ENCODE data around the gene DCAF8. TPM values are rescaled to one million over a fixed set of nuclear protein-coding genes. Genes with fewer than 3 reads are reported as not detected.
A peak's percentile ranks its signal among the peaks of the same experiment; 100 is the strongest.

DCAF8 gene
- total RNA-seq, 1 experiment from 2014 or later = 181 TPM

DNA sequence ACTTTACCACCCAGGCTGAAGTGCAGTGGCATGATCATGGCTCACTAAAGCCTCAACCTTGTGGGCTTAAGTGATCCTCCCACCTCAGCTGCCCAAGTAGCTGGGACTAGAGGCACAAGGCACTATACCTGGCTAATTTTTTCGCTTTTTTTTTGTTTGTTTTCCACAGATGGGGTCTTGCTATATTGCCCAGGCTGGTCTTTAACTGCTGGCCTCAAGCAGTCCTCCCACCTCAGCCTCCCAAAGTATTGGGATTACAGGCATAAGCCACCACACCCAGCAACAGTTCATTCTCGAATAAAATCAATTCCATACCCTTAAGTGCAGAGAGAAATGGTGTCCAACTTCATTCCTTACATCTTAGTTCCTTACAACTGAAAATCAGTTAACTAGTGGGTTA lies 24.8 kb downstream of the DCAF8 start:
- H3K4me1 Mint-ChIP-seq (ENCODE audit: insufficient read depth, unreplicated experiment) = peaks cover 6% of the 10 kb centered on the region
- POLR2A ChIA-PET = no interaction called here
- intact Hi-C loops (cut with micrococcal nuclease) = no loop called here
- H3K27ac Mint-ChIP-seq (ENCODE audit: low read depth, unreplicated experiment) = peak overlapping the region; percentile 39
- H3K27me3 Mint-ChIP-seq (ENCODE audit: insufficient read depth, unreplicated experiment) = no peaks in the 10 kb centered on the region
- no peaks in the 10 kb centered on the region for H3K9me3 Mint-ChIP-seq (ENCODE audit: unreplicated experiment)
- H3K4me3 Mint-ChIP-seq (ENCODE audit: unreplicated experiment) = no peak overlapping the region
- BruUV-seq (replicated peaks) = no TSS peak
- TF ChIP-seq, protein P1, sequence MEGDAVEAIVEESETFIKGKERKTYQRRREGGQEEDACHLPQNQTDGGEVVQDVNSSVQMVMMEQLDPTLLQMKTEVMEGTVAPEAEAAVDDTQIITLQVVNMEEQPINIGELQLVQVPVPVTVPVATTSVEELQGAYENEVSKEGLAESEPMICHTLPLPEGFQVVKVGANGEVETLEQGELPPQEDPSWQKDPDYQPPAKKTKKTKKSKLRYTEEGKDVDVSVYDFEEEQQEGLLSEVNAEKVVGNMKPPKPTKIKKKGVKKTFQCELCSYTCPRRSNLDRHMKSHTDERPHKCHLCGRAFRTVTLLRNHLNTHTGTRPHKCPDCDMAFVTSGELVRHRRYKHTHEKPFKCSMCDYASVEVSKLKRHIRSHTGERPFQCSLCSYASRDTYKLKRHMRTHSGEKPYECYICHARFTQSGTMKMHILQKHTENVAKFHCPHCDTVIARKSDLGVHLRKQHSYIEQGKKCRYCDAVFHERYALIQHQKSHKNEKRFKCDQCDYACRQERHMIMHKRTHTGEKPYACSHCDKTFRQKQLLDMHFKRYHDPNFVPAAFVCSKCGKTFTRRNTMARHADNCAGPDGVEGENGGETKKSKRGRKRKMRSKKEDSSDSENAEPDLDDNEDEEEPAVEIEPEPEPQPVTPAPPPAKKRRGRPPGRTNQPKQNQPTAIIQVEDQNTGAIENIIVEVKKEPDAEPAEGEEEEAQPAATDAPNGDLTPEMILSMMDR (IDR thresholded peaks at IDR 0.05; ENCODE audit: unreplicated experiment) = no peak
- CTCF ChIA-PET = interaction anchor here (1.4 to 11.9 kb wide), 5 partner anchors 12 to 137 kb away, joined by 3 to 103 read pairs (median 32); no protein-coding TSS in a partner anchor
- DNase-seq (ENCODE audit: unreplicated experiment) = no peak
- peaks cover 95% of the 10 kb centered on the region for H3K36me3 Mint-ChIP-seq (ENCODE audit: insufficient read depth, unreplicated experiment)

DNA sequence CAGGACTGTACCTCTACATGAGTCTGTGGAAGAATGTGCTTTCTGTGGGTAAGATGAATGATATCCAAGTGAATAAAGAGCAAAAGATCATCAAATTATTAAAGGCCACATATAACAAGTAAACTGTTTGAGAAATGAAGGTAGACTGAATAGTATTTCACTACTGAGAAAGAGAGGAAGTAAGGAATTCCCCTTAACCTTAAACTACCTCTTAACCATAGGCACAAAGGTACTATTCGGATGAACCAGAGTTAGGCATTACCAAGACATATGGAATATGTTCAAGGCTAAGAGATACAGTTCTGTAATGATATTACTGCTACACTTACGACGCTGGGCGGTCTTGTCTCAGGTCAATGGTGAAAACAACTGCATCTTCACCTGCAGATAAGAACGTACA lies 25.5 kb downstream of the DCAF8 start:
- Mint-ChIP-seq H3K27me3 (ENCODE audit: insufficient read depth, unreplicated experiment) (no peaks in the 10 kb centered on the region), H3K4me1 (ENCODE audit: insufficient read depth, unreplicated experiment) (peaks cover 6% of the 10 kb centered on the region), H3K27ac (ENCODE audit: low read depth, unreplicated experiment) (no peak overlapping the region), H3K9me3 (ENCODE audit: unreplicated experiment) (no peaks in the 10 kb centered on the region), H3K4me3 (ENCODE audit: unreplicated experiment) (no peak overlapping the region), H3K36me3 (ENCODE audit: insufficient read depth, unreplicated experiment) (peaks cover 96% of the 10 kb centered on the region)
- ChIA-PET POLR2A (interaction anchor here (0.9 to 1.0 kb wide), 3 partner anchors 14 to 24 kb away, joined by 3 read pairs; no protein-coding TSS in a partner anchor), CTCF (interaction anchor here (1.4 to 8.2 kb wide), 5 partner anchors 16 to 136 kb away, joined by 3 to 103 read pairs (median 13); no protein-coding TSS in a partner anchor)
- no peak for DNase-seq (ENCODE audit: unreplicated experiment)
- TF ChIP-seq, protein P1 (IDR thresholded peaks at IDR 0.05; ENCODE audit: unreplicated experiment) = no peak
- intact Hi-C loops (cut with micrococcal nuclease) = no loop called here
- BruUV-seq (replicated peaks) = no TSS peak

DNA sequence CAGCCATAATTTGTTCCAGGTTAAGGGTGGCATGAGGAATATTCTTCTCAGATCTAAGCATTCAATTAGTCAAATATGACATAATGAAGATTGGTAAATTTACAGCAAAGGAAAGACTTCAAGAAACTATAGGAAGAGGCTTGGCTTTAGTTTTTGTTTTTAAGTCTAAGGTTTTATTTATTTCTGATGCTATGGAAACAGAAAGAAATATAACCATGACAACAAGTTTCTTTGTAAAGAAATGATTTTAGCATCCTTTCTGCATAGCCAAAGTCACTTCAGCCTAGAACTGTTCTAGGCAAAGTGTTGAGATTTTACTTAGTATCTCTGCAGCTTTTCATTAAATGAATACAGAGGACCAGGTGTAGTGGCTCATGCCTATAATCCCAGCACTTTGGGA lies 29.4 kb downstream of the DCAF8 start:
- no peaks in the 10 kb centered on the region for H3K9me3 Mint-ChIP-seq (ENCODE audit: unreplicated experiment)
- intact Hi-C loops (cut with micrococcal nuclease) = no loop called here
- no peaks in the 10 kb centered on the region for H3K4me1 Mint-ChIP-seq (ENCODE audit: insufficient read depth, unreplicated experiment)
- H3K27me3 Mint-ChIP-seq (ENCODE audit: insufficient read depth, unreplicated experiment) = no peaks in the 10 kb centered on the region
- BruUV-seq (replicated peaks) = no TSS peak
- POLR2A ChIA-PET = interaction anchor here (1.1 to 1.7 kb wide), 3 partner anchors 13 to 29 kb away, joined by 3 to 10 read pairs (median 5); partner anchors contain the start of gene DCAF8
- TF ChIP-seq, protein P1 (IDR thresholded peaks at IDR 0.05; ENCODE audit: unreplicated experiment) = no peak
- peaks cover 100% of the 10 kb centered on the region for H3K36me3 Mint-ChIP-seq (ENCODE audit: insufficient read depth, unreplicated experiment)
- H3K27ac Mint-ChIP-seq (ENCODE audit: low read depth, unreplicated experiment) = peak overlapping the region; percentile 0
- DNase-seq (ENCODE audit: unreplicated experiment) = no peak
- CTCF ChIA-PET = interaction anchor here (0.7 to 3.7 kb wide), 11 partner anchors 8 to 1083 kb away, joined by 3 to 29 read pairs (median 5); no protein-coding TSS in a partner anchor
- no peak overlapping the region for H3K4me3 Mint-ChIP-seq (ENCODE audit: unreplicated experiment)

DNA sequence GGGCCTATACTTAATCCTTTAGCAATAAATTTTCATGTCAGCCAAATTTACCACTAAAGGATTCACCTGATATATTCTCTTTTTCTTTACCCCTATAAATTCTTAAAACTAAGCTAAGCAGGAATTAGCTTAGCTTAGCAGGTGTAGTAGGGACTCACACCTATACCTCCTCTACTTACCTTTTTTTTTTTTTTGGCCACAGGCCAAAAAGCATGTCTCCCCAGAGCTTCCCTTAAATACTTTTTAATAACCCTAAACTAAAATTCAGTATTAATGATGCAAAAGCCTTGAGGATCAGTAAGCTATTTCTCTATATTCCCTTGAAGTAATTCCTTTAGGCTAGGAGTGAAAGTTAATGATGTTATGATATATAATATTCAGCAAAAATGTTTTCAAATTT lies 33.9 kb downstream of the DCAF8 start:
- H3K4me1 Mint-ChIP-seq (ENCODE audit: insufficient read depth, unreplicated experiment) = no peaks in the 10 kb centered on the region
- H3K27me3 Mint-ChIP-seq (ENCODE audit: insufficient read depth, unreplicated experiment) = no peaks in the 10 kb centered on the region
- H3K27ac Mint-ChIP-seq (ENCODE audit: low read depth, unreplicated experiment) = no peak overlapping the region
- ChIA-PET POLR2A (interaction anchor here (0.6 to 2.5 kb wide), 8 partner anchors 9 to 953 kb away, joined by 3 to 18 read pairs (median 4); partner anchors contain the start of gene DCAF8), CTCF (interaction anchor here (0.7 to 6.4 kb wide), 15 partner anchors 9 to 143 kb away, joined by 3 to 104 read pairs (median 5); no protein-coding TSS in a partner anchor)
- no peak for DNase-seq (ENCODE audit: unreplicated experiment)
- H3K4me3 Mint-ChIP-seq (ENCODE audit: unreplicated experiment) = no peak overlapping the region
- H3K9me3 Mint-ChIP-seq (ENCODE audit: unreplicated experiment) = no peaks in the 10 kb centered on the region
- intact Hi-C loops (cut with micrococcal nuclease) = no loop called here
- TF ChIP-seq, protein P1 (IDR thresholded peaks at IDR 0.05; ENCODE audit: unreplicated experiment) = no peak
- BruUV-seq (replicated peaks) = no TSS peak
- H3K36me3 Mint-ChIP-seq (ENCODE audit: insufficient read depth, unreplicated experiment) = peaks cover 56% of the 10 kb centered on the region

Measured in MCF 10A (cell line).